UCSD-AML1 (cell line): Measurements from ENCODE around the gene ESR1.
"Not testable (repeated sequence)": the region's sequence is repeated elsewhere in the genome, so short reads cannot be mapped to it uniquely, and the experiment has no call there.

ENCODE experiments used
- DNase-seq: peaks from one replicate; lab custom pipeline; 2025; ENCODE audit not compliant: unreplicated experiment; lab: John Stamatoyannopoulos, UW

Gene ESR1

GRCh38 chr6:151964412-151964811, 156.9 kb downstream of the ESR1 start:
- not testable (repeated sequence) for DNase-seq

- no peak for DNase-seq
Measured at GRCh38 chr6:151974061-151974617, 166.7 kb downstream of the ESR1 start.

GRCh38 chr6:151975795-151976194, 168.3 kb downstream of the ESR1 start:
- DNase-seq: no peak

- DNase-seq: not testable (repeated sequence)
Measured at GRCh38 chr6:151988199-151988598, 180.7 kb downstream of the ESR1 start.

GRCh38 chr6:151992091-151992490, 184.6 kb downstream of the ESR1 start:
- no peak for DNase-seq

- no peak for DNase-seq
Measured at GRCh38 chr6:151993364-151993763, 185.9 kb downstream of the ESR1 start.

- no peak for DNase-seq
Measured at GRCh38 chr6:151998784-151999183, 191.3 kb downstream of the ESR1 start.

GRCh38 chr6:151999194-151999593, 191.7 kb downstream of the ESR1 start:
- DNase-seq: no peak

- no peak for DNase-seq
Measured at GRCh38 chr6:152001408-152001807, 193.9 kb downstream of the ESR1 start.

- no peak for DNase-seq
Measured at GRCh38 chr6:152002306-152002705, 194.8 kb downstream of the ESR1 start.

GRCh38 chr6:152004036-152004566, 196.6 kb downstream of the ESR1 start:
- no peak for DNase-seq

GRCh38 chr6:152004896-152005295, 197.4 kb downstream of the ESR1 start:
- no peak for DNase-seq

- DNase-seq: no peak
Measured at GRCh38 chr6:152008779-152009178, 201.3 kb downstream of the ESR1 start.

GRCh38 chr6:152012227-152012626, 204.7 kb downstream of the ESR1 start:
- DNase-seq: no peak

- no peak for DNase-seq
Measured at GRCh38 chr6:152018876-152019275, 211.4 kb downstream of the ESR1 start.

GRCh38 chr6:152022303-152022702, 214.8 kb downstream of the ESR1 start:
- DNase-seq: no peak

- DNase-seq: no peak
Measured at GRCh38 chr6:152023613-152024012, 216.1 kb downstream of the ESR1 start.

GRCh38 chr6:152026291-152026690, 218.8 kb downstream of the ESR1 start:
- no peak for DNase-seq

- not testable (repeated sequence) for DNase-seq
Measured at GRCh38 chr6:152026744-152027143, 219.3 kb downstream of the ESR1 start.

GRCh38 chr6:152033765-152034164, 226.3 kb downstream of the ESR1 start:
- not testable (repeated sequence) for DNase-seq

- DNase-seq: no peak
Measured at GRCh38 chr6:152034631-152035030, 227.1 kb downstream of the ESR1 start.

GRCh38 chr6:152046118-152046517, 238.6 kb downstream of the ESR1 start:
- DNase-seq: no peak

GRCh38 chr6:152048921-152049320, 241.4 kb downstream of the ESR1 start:
- no peak for DNase-seq
